GM19351 (cell line): ENCODE measurements around the gene DBNL.

Experiments used
- ATAC-seq: cut with Tn5 transposase; IDR thresholded peaks from one replicate; pipeline ENCODE4 v1.9.1; 2021; ENCODE audit warnings: mild to moderate bottlenecking, moderate library complexity; ENCODE audit not compliant: unreplicated experiment

Gene DBNL

DNA sequence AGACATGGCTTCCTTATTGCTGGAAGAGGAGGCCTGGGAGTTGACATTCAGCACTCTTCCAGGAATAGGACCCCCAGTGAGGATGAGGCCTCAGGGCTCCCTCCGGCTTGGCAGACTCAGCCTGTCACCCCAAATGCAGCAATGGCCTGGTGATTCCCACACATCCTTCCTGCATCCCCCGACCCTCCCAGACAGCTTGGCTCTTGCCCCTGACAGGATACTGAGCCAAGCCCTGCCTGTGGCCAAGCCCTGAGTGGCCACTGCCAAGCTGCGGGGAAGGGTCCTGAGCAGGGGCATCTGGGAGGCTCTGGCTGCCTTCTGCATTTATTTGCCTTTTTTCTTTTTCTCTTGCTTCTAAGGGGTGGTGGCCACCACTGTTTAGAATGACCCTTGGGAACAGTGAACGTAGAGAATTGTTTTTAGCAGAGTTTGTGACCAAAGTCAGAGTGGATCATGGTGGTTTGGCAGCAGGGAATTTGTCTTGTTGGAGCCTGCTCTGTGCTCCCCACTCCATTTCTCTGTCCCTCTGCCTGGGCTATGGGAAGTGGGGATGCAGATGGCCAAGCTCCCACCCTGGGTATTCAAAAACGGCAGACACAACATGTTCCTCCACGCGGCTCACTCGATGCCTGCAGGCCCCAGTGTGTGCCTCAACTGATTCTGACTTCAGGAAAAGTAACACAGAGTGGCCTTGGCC, 16.6 kb downstream of the DBNL start:
- no peak for ATAC-seq

DNA sequence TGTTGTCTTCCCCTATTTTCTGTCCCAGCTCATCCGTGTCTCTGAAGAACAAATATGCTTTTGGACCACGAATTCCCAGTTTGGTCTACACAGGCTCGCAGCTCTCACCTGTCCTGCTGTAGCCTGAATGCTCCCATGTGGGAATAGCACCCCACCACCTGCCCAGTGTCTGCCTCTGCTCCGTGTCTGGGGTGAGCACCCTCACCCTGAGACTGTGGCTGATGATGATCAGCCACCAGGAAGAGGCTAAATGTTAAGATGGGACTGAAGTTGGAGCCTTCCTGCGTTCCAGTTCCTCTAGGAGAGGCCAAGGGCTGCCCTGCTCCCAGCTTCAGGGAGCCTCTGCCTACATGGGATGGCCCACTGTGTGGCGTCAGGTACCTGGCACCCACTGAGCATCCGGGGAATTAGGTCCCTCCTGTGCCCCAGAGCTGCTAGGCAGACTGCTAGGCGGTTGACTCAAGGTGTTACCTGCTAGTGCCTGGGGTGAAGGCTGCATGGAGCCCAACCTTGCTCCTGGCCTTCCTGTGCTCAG, 17.2 kb downstream of the DBNL start:
- no peak for ATAC-seq

- no peak for ATAC-seq
Measured at GRCh38 chr7:44062180-44062902, 17.8 kb downstream of the DBNL start.

DNA sequence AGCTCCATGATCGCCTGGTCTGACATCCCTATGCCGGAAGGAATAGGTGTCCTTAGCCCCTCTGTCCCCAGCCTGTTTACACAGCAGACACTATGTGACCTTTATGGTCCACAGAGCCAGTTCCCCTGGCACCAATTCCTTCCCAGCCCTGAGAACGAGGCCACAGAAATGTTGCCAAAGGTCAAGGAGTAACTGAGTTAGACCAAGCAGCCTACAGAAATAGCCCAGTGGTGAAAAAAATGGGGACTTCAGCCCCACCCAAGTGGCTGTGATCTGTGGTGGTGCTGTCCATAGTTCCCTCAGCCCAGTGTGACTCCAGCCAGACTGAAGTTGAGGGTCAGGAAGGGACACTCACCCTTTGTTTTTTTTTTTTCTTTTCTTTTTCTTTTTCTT, 18.4 kb downstream of the DBNL start:
- no peak for ATAC-seq

DNA sequence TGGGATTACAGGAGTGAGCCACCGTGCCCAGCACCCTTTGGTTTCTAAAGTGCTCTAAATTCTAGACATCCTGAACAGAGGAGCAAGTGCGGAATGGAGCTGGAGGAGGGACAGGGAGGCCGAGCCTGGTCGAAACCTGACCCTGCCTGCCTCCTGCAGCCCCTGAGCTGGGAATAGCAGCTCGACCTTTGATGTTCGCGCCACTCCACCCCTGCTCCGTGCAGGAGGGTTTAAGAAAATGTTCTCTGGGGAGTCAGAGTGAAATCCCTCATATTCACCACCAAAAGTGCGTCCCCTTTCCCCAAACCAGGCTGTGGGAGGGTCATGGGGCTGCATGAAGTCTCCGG, 19.0 kb downstream of the DBNL start:
- ATAC-seq = no peak

- no peak for ATAC-seq
Measured at GRCh38 chr7:44063894-44064651, 19.6 kb downstream of the DBNL start.

- no peak for ATAC-seq
Measured at GRCh38 chr7:44064791-44065430, 20.4 kb downstream of the DBNL start.

GRCh38 chr7:44065431-44066110, 21.1 kb downstream of the DBNL start, which contains the start of gene PGAM2:
Gene PGAM2, minus strand, starts transcription at chr7:44065567. Its CDS starts 38 bp downstream, at chr7:44065529.
- ATAC-seq = no peak

DNA sequence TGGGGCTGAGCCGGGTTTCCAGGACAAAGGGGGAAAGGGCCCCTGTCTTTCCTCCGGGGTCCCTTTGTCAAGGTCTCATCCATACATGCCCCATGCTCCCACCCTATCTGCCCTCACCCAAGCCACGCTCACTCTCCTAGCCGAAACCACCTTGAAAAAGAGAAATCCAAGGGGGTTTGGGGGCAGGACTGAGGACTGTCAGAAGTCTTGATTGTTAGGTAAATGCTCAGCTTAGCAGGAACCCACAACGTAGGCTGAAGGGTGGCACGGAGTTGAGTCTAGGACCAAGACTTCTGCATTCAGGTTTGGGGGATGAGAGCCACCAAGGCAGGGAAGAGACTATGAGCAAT, 21.6 kb downstream of the DBNL start:
- ATAC-seq = no peak

DNA sequence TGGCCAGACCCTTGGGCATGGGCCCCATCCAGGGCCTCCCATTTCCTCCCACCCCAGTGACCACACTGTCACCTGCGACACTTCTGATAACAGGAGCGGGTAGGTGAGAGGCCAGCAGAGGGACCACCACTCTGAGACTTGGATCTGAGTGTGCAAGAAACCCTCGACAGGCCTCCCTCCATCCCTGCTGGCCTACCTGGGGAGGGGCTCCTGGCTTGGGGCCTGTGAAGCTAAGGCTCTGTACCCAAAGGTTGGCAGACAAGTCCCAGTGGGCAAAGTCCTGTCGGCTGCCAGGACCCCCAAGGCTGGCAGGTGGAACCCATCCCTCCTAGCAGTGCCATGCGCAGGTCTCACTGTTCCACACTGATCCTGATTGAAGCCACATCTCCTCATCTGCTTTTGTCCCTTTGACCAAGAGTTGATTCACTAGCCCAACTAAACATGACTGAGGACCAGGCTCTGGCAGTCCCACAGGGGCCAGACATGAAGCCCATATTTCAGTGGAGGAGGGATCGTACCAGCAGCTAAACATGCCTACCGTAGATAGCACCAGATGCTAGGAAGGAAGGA, 22.1 kb downstream of the DBNL start:
- ATAC-seq = no peak

- ATAC-seq = no peak
Measured at GRCh38 chr7:44067064-44067951, 22.8 kb downstream of the DBNL start.

- ATAC-seq = no peak
Measured at GRCh38 chr7:44068054-44068453, 23.6 kb downstream of the DBNL start.

GRCh38 chr7:44071726-44072363, 27.3 kb downstream of the DBNL start:
- no peak for ATAC-seq

GRCh38 chr7:44072364-44073231, 28.1 kb downstream of the DBNL start:
- ATAC-seq = no peak

- ATAC-seq = peak; percentile 83
Measured at GRCh38 chr7:44073664-44074348, 29.3 kb downstream of the DBNL start.

GRCh38 chr7:44074349-44074695, 29.8 kb downstream of the DBNL start:
- no peak for ATAC-seq

DNA sequence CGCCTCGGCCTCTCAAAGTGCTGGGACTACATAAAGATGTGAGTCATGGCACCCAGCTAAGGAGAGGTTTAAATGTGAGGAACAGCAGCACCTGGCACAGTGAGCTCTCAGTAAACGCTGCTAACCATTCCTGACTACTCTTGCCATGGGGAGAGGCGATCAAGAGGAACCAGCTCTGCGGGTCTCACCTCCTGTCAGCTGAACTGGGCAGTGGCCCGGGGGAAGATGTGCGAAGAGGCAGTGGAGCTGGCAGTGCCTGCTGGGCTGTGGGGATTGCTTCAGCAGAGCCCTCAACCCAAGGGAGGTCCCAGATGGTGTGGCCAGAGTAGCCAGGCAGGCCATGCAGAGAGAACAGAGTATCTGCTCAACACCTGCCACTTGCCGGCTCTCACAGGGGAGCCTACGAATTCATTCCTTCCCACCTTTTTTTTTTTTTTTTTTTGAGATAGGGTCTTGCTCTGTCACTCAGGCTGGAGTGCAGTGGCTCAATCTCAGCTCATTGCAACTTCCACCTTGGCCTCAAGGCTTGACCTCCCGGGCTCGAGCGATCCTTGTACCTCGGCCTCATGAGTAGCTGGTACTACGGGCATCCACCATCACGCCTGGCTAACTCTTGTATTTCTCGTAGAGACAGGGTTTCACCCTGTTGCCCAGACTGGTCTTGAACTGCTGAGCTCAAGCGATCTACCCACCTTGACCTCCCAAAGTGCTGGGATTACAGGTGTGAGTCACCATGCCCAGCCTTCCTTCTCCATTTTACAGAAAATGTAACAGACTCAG, 31.0 kb downstream of the DBNL start:
- no peak for ATAC-seq
